GM12873 (cell line): Measurements from ENCODE around the gene IRF2BPL.

Source experiments
- TF ChIP-seq, protein P1 (sequence below): IDR thresholded peaks from 2 replicates; pipeline ENCODE4 v1.5.1; 2012; ENCODE audit warnings: low read depth, mild to moderate bottlenecking, moderate library complexity, low read length, control low read depth; ENCODE audit not compliant: insufficient read depth; ENCODE audit errors: missing control alignments

The IRF2BPL gene

GRCh38 chr14:77067632-77068516 lies 39.4 kb upstream of the IRF2BPL start:
- TF ChIP-seq, protein P1, sequence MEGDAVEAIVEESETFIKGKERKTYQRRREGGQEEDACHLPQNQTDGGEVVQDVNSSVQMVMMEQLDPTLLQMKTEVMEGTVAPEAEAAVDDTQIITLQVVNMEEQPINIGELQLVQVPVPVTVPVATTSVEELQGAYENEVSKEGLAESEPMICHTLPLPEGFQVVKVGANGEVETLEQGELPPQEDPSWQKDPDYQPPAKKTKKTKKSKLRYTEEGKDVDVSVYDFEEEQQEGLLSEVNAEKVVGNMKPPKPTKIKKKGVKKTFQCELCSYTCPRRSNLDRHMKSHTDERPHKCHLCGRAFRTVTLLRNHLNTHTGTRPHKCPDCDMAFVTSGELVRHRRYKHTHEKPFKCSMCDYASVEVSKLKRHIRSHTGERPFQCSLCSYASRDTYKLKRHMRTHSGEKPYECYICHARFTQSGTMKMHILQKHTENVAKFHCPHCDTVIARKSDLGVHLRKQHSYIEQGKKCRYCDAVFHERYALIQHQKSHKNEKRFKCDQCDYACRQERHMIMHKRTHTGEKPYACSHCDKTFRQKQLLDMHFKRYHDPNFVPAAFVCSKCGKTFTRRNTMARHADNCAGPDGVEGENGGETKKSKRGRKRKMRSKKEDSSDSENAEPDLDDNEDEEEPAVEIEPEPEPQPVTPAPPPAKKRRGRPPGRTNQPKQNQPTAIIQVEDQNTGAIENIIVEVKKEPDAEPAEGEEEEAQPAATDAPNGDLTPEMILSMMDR: peak; percentile 95

DNA sequence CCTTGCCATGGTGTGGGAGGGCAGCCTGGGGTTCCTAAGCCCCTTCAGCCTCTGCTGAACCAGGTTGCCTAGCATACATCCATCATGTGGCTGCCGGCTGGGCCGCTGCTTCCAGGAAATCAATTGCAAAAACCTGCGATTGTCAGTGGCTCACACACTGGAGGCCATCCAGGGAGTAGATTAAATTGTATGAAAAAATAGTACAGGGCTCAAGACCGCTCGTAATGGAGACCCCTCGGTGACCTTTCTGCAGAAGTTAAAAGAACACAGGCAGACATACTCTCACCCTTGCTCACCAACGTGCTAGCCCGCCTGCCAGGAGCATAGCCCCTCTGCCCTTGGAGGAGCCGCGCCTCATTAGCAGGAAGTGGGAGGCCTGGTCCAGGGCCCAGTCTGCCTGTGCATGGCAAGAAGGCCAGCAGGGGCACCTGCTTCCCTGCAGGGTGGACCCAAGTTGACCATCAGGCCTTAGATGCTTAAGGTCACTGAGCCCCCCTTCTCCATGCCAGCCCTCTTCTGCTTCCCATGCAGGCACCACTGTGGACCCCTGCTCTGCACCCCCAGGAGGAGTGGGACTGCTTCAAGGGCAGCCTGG lies 38.2 kb upstream of the IRF2BPL start:
- TF ChIP-seq, protein P1: no peak

DNA sequence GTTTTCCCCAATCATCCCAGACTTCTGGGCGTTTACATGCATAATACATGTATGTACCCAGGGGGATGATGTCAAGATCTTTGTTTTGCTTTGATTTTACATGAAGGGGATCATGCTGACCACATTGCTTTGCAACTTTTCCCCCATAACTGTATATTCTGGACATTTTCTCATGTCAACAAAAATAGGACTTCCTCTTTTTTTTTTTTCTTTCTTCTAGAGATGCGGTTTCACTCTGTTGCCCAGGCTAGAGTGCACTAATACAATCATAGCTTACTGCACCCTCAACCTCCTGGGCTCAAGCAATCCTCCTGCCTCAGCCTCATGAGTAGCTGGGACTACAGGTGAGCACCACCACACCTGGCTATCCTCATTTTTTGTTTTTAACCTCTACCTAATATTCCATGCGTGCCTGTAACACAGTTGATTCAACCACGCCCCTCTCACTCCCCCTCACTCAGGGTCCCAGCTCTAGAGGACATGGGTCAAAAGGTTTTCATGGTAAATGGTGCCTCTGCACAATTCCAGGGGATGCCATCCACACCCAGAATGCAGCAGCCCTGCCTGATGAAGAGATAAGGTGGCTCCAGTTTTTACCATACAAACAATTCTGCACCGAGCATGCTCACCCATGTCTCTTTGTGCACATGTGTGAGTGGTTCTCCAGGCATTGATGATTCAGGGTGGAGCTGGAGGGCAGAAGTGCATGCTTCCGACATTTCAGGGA lies 37.5 kb upstream of the IRF2BPL start:
- TF ChIP-seq, protein P1: no peak

GRCh38 chr14:77064521-77065178 lies 36.1 kb upstream of the IRF2BPL start:
- TF ChIP-seq, protein P1: no peak

DNA sequence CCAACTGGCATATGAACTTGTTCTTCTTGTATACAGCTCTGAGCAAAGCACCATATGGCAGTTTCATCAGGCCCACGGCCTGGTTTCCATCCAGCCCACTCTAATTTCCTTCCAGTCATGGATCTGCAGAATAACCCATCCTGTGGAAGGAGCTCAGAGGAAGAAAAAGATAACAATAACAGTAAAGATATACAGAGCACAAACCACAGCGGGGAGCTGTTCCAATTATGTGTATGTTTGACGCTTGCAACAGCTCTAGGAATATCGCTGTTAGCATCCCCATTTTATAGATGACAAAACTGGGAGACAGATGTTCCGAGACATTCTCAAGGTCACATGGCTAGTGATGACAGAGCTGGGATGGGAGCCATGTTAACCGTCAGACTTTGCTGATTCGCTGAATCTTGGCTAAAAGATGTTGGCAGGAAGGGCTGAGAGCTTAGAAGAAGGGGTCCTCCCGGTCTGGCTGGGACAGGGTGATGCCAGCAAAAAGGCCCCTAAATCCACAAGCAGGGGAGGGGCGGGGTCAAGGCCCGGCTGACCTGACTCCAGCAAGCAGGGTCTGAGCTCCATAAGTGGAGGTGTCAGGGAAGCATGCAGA lies 35.2 kb upstream of the IRF2BPL start:
- TF ChIP-seq, protein P1: no peak

DNA sequence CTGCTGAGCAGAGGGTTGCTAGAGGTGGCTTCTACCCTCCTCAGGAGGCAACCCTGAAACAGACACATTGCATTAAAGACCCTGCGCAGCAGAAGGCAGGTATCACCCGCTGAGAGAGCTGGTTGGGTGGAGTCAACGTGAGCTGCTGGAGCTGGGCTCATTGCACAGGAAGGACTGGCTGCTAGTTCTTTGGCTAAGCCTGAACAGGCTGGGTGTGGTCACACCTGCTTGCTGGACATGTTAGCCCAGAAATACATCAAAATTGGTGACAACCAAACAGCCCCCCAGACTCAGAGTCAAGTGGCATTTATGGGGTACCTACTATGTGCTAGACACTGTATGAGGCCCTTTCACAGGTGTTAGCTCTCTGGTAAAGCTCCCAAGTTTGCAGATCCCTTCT lies 33.8 kb upstream of the IRF2BPL start:
- TF ChIP-seq, protein P1: no peak
